Endothelial cell of hepatic sinusoid (primary cell): ENCODE results near the gene NOP53.
"Not testable (repeated sequence)": the region's sequence is repeated elsewhere in the genome, so short reads cannot be mapped to it uniquely, and the experiment has no call there.

ENCODE experiments used
- in situ Hi-C: cut with HindIII; loops from 2 replicates; pipeline ENCODE4 v1.10.0; 2017; ENCODE audit warnings: low sequenced_read_pairs

Gene NOP53

DNA sequence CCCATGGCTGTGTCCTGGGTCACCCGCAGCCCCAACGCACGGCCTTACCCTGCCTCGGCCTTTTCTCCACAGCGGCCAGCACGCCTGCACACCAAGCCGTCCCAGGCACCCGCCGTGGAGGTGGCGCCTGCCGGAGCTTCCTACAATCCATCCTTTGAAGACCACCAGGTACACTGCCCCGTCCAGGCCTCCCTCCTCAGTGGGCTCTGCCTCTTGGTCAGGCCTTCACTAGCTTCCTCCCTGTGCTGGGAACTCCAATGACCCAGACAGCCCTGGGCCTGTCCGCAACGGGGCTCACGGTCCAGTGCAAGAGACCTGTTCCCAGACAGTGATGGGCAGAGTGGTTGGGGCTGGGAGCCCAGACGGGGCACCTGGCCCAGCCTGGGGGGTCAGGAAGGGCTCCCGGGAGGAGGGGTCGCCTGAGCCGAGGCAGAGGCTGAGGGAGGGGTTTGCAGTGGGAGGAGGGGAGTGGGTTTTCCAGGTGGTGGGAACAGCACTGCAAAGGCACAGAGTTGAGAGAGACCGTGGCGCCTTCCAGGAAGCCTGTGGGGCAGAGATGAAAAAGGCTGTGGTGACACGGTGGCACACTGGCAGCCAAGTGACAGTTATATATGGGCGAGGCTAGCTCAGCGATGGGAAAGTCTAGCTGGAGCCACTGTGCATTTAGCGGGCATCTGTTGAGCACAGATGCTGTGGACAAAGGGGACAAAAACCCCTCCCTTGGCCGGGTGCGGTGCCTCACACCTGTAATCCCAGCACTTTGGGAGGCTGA is 7.3 kb downstream of the NOP53 start:
- in situ Hi-C loops: no loop called here

GRCh38 chr19:47754206-47755064 is 9.1 kb downstream of the NOP53 start:
- in situ Hi-C loops: no loop called here

- in situ Hi-C loops: no loop called here
Measured at GRCh38 chr19:47755065-47755761, 9.9 kb downstream of the NOP53 start.

DNA sequence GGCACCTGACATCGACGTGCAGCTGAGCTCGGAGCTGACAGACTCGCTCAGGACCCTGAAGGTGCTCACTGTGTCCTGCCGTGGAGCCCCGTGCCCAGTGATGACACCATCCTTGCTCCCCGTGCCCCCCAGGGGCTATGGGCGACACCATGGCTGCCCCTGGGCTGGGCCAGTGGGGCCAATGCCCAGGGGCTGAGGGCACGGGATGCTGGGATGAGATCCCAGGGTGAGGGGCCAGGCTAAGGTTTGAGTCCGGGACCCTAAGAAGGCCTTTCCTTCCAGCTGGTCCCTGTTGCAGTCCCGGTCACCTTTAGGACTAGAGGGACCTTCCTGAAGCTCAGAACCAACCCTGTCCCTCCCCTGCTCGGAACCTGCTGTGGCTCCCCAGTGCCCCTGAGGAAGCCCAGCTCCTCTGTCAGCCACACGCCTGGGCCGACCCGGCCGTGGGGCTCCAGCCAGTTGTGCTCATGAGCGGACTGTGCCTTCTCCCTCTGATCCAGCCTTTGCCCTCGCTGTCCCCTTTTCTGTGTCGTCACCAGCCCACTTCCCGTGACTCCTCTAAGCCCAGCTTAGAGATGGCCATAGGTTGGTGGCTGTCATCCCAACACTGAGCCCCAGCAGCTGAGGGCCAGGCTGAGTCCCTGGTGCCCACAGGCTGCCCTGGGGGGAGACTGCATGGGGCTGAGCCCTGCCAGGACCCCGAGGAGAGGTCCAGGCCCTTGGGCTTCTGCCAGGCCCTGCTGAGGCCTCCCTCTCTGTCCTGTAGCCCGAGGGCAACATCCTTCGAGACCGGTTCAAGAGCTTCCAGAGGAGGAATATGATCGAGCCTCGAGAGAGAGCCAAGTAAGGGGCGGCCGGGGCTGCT is 10.6 kb downstream of the NOP53 start:
- in situ Hi-C loops: no loop called here

DNA sequence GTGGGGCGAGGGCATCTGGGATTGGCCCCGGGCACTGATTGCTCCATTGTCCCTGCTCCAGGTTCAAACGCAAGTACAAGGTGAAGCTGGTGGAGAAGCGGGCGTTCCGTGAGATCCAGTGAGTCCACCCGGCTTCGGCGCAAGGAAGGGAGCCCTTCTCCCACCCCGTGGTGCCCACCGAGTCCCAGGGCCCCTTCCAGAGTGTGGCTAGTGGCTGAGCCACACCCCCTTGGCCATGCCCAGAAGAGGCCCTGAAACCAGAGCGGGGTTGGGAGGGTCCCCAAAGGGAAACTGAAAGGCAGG is 11.2 kb downstream of the NOP53 start:
- in situ Hi-C loops: no loop called here

DNA sequence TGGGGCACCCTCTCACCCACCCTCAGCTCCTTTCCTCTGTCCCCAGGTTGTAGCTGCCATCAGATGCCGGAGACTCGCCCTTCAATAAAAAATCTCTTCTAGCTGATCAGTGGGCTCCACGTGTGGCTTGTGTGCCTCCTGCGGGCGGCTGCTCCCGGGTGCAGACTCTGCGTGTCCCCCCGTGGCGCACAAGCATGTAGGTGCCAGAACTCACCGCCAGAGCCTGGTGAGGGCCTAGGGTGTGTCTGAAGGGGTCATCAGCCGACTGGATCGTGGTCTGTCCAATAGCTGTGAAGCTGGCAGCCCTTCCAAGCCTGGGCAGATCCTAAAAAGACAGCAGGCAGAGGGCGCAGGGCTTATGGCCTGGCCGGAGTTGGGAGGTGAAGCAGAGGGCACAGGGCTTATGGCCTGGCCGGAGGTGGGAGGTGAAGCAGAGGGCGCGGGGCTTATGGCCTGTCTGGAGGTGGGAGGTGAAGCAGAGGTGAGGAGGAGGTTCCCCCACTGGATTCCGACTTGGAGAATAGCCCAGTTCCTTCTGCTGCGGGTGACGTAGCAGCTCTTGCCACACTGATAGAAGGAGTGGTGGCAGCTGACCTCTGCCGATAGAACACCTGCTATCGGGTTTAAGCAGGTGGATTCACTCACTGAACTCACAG is 11.7 kb downstream of the NOP53 start:
- in situ Hi-C loops: no loop called here

DNA sequence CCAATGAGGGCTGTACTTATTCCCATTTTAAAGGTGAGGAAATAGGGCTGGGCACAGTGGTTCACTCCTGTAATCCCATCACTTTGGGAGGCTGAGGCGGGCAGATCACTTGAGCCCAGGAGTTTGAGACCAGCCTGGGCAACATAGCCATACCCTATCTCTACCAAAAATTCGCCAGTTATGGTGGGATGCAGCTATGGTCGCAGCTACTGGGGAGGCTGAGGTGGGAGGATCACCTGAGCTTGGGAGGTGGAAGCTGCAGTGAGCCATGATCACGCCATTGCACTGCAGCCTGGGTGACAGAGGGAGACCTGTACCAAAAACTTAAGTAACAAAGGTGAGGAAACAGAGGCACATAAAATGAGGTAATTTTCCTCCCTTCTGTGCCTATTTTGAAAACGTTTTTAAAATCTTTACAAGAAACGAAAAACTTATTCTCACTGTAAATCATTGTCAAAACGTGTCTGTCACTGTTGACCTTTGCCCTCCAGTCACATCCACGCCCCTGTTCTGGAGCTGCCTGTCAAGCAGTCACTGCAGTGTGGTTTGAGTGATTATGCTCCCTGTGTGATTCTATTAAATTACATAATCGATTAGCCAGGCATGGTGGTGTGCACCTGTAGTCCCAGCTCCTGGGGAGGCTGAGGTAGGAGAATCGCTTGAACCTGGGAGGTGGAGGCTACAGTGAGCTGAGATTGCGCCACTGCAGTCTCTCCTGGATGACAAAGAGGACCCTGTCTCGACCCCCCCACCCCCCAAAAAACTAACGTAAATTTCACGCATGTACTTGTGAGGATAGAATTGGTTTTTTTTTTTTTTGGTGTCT is 12.5 kb downstream of the NOP53 start:
- in situ Hi-C loops: no loop called here

- in situ Hi-C loops: no loop called here
Measured at GRCh38 chr19:47758443-47758804, 13.1 kb downstream of the NOP53 start.

DNA sequence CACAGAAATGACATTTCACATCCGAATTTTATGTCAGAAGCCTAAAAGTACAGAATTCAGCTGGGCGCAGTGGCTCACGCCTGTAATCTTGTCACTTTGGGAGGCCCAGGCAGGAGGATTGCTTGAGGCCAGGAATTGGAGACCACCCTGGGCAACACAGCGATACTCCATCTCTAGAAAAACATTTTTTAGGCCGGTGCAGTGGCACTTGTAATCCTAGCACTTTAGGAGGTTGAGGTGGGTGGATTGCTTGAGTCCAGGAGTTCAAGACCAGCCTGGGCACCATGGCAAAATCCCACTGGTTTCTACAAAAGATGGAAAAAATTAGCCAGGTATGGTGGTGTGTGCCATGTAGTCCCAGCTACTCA is 15.3 kb downstream of the NOP53 start:
- in situ Hi-C loops: no loop called here

- in situ Hi-C loops: no loop called here
Measured at GRCh38 chr19:47761566-47761965, 16.2 kb downstream of the NOP53 start.

- in situ Hi-C loops: no loop called here
Measured at GRCh38 chr19:47762151-47762550, 16.8 kb downstream of the NOP53 start.

GRCh38 chr19:47762615-47763308 is 17.4 kb downstream of the NOP53 start:
- in situ Hi-C loops: no loop called here

DNA sequence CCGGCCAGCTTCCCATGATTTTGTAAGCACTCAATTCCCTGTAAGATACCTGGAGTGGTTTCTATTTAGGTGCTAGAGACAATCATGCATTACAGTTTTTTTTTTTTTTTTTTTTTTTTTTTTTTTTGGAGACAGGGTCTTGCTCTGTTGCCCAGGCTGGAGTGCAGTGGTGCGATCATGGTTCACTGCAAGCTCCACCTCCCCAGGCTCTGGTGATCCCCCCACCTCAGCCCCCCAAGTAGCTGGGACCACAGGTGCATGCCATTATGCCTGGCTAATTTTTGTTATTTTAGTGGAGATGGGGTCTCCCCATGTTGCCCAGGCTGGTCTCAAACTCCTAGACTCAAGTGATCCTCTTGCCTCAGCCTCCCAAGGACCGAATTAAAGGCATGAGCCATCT is 19.4 kb downstream of the NOP53 start:
- in situ Hi-C loops: not testable (repeated sequence)

DNA sequence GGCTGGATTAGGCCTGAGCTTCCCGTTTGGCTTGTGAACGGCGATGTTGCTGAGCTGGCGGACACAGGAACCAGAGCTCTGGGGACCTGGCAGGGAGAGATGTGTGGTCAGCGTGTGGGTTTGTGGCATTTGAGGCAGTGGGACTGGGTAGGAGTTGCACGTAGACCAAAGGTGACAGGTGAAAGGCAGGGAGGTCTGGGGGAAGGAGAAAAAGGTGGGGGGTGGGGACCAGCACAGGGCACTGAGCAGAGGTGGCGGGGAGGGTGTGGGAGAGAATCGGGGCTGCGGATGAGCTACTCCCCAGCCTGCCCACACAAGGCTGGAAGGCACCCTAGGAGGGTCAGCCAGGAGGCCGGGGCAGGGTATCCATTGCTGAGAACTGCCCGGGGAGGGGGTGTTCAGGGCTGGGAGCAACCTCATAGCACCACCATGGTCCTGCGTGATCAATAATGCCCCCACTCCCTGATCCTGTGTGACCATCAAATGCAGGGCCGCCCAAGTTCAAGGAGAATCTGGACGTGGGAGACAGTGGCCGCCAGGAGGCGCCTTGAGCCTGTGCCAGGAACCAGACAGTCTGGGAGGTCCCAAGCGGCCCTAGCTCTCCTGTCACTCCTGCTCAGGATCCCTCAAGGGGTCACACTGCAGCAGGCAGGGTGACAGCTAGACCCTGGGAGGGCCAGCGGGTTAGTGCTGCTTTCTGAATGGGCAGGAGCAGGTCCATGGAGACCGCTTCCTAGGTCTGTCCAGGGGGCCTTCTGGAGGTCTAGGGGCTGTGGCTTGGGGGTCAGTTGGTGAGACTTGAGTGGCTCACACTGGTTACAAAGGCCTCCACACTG is 20.4 kb downstream of the NOP53 start:
- in situ Hi-C loops: no loop called here

- in situ Hi-C loops: no loop called here
Measured at GRCh38 chr19:47766359-47766620, 20.9 kb downstream of the NOP53 start.

DNA sequence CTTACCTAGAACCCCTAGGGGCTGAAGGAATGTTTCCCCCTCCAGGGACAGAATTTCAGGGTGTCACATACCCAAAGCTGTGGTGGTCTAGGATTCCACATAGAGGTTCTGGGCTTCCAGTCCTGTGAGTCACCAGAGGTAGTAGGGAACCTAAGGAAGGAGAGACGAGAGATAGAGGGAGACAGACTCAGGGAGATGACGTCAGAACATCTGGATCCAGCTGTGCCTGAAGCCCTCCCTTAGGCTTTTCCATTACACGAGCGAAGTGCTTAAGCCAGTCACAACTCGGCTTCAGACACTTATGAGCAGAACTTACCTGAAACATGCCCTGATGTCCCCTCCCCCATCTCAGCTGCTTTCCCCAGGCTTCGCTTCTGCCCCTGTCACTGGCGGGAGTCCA is 21.3 kb downstream of the NOP53 start:
- in situ Hi-C loops: no loop called here

DNA sequence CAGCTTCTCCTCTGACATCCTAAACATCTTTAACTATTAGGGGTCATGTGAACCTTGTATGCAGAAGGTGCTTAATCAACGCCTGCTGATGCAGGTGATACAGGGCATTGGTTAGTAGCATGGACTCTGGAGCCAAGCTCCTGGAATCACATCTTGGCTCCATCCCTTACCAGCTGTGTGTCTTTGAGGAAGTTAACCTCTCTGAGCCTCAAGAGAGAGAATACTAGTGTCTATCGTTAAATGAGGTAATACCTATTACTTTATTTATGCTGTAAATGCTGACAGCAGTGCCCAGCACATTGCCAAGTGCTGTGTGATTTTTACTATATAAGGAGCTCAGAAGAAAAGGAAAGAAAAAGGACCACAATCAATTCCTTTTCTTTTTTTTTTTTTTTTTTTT is 22.0 kb downstream of the NOP53 start:
- in situ Hi-C loops: no loop called here

GRCh38 chr19:47768604-47769003 is 23.3 kb downstream of the NOP53 start:
- in situ Hi-C loops: no loop called here
